Measurements from ENCODE around the gene FGF19.

DNA sequence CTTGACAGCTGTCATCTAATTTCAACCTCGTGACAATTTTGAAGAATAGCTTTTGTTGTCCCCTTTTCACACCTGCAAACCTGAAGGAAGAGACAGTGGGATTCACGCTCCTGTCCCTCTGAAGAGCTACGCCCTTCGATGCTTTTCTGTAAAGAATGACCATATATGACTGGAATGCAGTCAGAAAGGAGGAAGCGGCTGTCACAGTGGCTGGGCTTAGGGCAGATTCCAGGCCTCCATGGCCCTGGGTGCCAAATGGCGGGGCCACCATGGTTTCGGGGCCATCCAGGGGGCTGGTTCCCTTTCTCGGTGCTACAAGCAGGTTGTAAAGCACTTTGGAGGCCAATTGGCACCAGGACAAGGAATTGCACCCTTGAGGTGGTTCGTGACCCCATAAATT is 22.2 kb upstream of the FGF19 start:
- TF ChIP-seq, protein P1, sequence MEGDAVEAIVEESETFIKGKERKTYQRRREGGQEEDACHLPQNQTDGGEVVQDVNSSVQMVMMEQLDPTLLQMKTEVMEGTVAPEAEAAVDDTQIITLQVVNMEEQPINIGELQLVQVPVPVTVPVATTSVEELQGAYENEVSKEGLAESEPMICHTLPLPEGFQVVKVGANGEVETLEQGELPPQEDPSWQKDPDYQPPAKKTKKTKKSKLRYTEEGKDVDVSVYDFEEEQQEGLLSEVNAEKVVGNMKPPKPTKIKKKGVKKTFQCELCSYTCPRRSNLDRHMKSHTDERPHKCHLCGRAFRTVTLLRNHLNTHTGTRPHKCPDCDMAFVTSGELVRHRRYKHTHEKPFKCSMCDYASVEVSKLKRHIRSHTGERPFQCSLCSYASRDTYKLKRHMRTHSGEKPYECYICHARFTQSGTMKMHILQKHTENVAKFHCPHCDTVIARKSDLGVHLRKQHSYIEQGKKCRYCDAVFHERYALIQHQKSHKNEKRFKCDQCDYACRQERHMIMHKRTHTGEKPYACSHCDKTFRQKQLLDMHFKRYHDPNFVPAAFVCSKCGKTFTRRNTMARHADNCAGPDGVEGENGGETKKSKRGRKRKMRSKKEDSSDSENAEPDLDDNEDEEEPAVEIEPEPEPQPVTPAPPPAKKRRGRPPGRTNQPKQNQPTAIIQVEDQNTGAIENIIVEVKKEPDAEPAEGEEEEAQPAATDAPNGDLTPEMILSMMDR (conservative IDR thresholded peaks at IDR 0.05 in 1 of 2, IDR thresholded peaks at IDR 0.05 in 1 of 2; ENCODE audit: low read depth in 1 of 2, low read length in 2 of 2): no peak
- no peak for TF ChIP-seq EZH2 (IDR thresholded peaks at IDR 0.05; ENCODE audit: low read length, missing control alignments)

Data from fibroblast of lung (primary cell).